Tibial nerve (tissue), 4 donors: ENCODE measurements around the gene IL17B.

Experiments
- CTCF ChIP-seq, 5 experiments: fragments of 200-600 bp in 3 of 5; fragments of 450-650 bp in 2 of 5; sonication (generic) in 3 of 5; IDR thresholded peaks; one replicate each; pipeline ENCODE4 v1.5.1; 2016 to 2019; ENCODE audit warnings: antibody characterized with exemption in 5 of 5, mild to moderate bottlenecking in 3 of 5, moderate library complexity in 2 of 5
- EP300 ChIP-seq, 2 donors: sonication (generic); formaldehyde crosslinking; IDR thresholded peaks; one replicate each; pipeline ENCODE4 v1.6.1; 2017; ENCODE audit warnings: antibody characterized with exemption in 2 of 2, mild to moderate bottlenecking in 1 of 2
- POLR2A ChIP-seq, 2 donors: fragments of 450-650 bp; IDR thresholded peaks; one replicate each; pipeline ENCODE4 v1.6.1; 2017; ENCODE audit warnings: antibody characterized with exemption in 2 of 2, mild to moderate bottlenecking in 2 of 2, moderate library complexity in 2 of 2

GRCh38 chr5:149358294-149358651 lies 20.8 kb downstream of the IL17B start:
- TF ChIP-seq CTCF (IDR thresholded peaks at IDR 0.05) (no peak), POLR2A (IDR thresholded peaks at IDR 0.05) (no peak), EP300 (IDR thresholded peaks at IDR 0.05) (no peak)
